SK-N-SH (cell line): ENCODE results near the gene CACNA2D3. TPM values are rescaled to one million over a fixed set of nuclear protein-coding genes. Genes with fewer than 3 reads are reported as not detected.

Source experiments
- CTCF ChIA-PET: fragments of 300-600, 350-600 bp; formaldehyde crosslinking; extraction: SDS; loops from one replicate; lab custom pipeline; 2021; lab: Yijun Ruan, JAX
- POLR2A ChIA-PET: fragments of 350-600 bp; sonication (Branson Sonifier 250); formaldehyde crosslinking; extraction: SDS; loops from one replicate; lab custom pipeline; 2020; ENCODE audit warnings: antibody characterized with exemption, inconsistent platforms; lab: Yijun Ruan, JAX
- DNase-seq: peaks from one replicate; pipeline ENCODE4 v3.0.0; 2012
- H2AFZ ChIP-seq: fragments of 200-600 bp; sonication (generic); 2 replicates; pipeline ENCODE4 v1.8.1; 2016; ENCODE audit warnings: antibody characterized with exemption, mild to moderate bottlenecking, low read depth
- H3F3A ChIP-seq: fragments of 200-600 bp; sonication (generic); replicated peaks from 2 replicates; pipeline ENCODE3; 2016; ENCODE audit warnings: antibody characterized with exemption, mild to moderate bottlenecking; ENCODE audit not compliant: insufficient read depth
- H3K27ac ChIP-seq, 2 experiments: fragments of 200-500 bp in 1 of 2; fragments of 200-600 bp in 1 of 2; sonication (Bioruptor generic) in 1 of 2; sonication (generic), shearing (Covaris generic) in 1 of 2; 2 replicates each; pipeline versions ENCODE4 v1.5.1 to v1.6.1; 2014 to 2016; ENCODE audit warnings: low read depth in 2 of 2, inconsistent platforms in 1 of 2, low read length in 1 of 2, mild to moderate bottlenecking in 1 of 2, mixed read lengths in 1 of 2
- H3K27me3 ChIP-seq: fragments of 200-600 bp; sonication (generic), shearing (Covaris generic); 2 replicates; pipeline ENCODE4 v1.6.1; 2016; ENCODE audit warnings: mixed run types; ENCODE audit not compliant: insufficient read depth
- H3K36me3 ChIP-seq, 2 experiments: fragments of 200-500 bp in 1 of 2; fragments of 200-600 bp in 1 of 2; sonication (Bioruptor generic) in 1 of 2; sonication (generic) in 1 of 2; replicated peaks in 1 of 2; 2 replicates each; pipeline versions ENCODE3 to v1.5.1; 2014 to 2016; ENCODE audit warnings: low read length in 1 of 2, mild to moderate bottlenecking in 1 of 2; ENCODE audit not compliant: insufficient read depth in 2 of 2, control insufficient read depth in 1 of 2
- H3K4me1 ChIP-seq, 2 experiments: fragments of 200-500 bp in 1 of 2; fragments of 200-600 bp in 1 of 2; sonication (Bioruptor generic) in 1 of 2; sonication (generic), shearing (Covaris generic) in 1 of 2; 2 replicates each; pipeline versions ENCODE4 v1.5.1 to v1.6.1; 2014 to 2016; ENCODE audit warnings: low read depth in 1 of 2, low read length in 1 of 2, mixed run types in 1 of 2; ENCODE audit not compliant: insufficient read depth in 2 of 2, control insufficient read depth in 1 of 2
- H3K4me2 ChIP-seq: fragments of 200-600 bp; sonication (generic), shearing (Covaris generic); 2 replicates; pipeline ENCODE4 v1.6.1; 2017; ENCODE audit warnings: mixed run types
- H3K4me3 ChIP-seq, 2 experiments: fragments of 200-500 bp in 1 of 2; fragments of 200-600 bp in 1 of 2; sonication (Bioruptor generic) in 1 of 2; sonication (generic), shearing (Covaris generic) in 1 of 2; 2 replicates each; pipeline versions ENCODE4 v1.5.1 to v1.8.1; 2014 to 2016; ENCODE audit warnings: low read depth in 2 of 2, inconsistent platforms in 1 of 2, low read length in 1 of 2, mild to moderate bottlenecking in 1 of 2, mixed read lengths in 1 of 2, moderate library complexity in 1 of 2
- H3K79me2 ChIP-seq: fragments of 200-600 bp; sonication (generic); 2 replicates; pipeline ENCODE4 v1.8.1; 2017; ENCODE audit warnings: mild to moderate bottlenecking; ENCODE audit not compliant: insufficient read depth
- H3K9ac ChIP-seq: fragments of 200-600 bp; sonication (generic); 2 replicates; pipeline ENCODE4 v1.6.1; 2017; ENCODE audit warnings: mixed run types
- H3K9me2 ChIP-seq: fragments of 200-600 bp; sonication (generic); 2 replicates; pipeline ENCODE4 v1.6.1; 2017; ENCODE audit warnings: mixed run types
- H3K9me3 ChIP-seq: fragments of 200-600 bp; sonication (generic); 2 replicates; pipeline ENCODE4 v1.6.1; 2017; ENCODE audit warnings: mixed run types, mild to moderate bottlenecking, moderate library complexity
- H4K20me1 ChIP-seq: fragments of 200-600 bp; sonication (generic); 2 replicates; pipeline ENCODE4 v1.6.1; 2017; ENCODE audit warnings: mild to moderate bottlenecking, mixed run types; ENCODE audit not compliant: insufficient read depth
- FOSL2 ChIP-seq: IDR thresholded peaks from 2 replicates; pipeline ENCODE4 v1.4.0; 2012; ENCODE audit warnings: low read depth, mild to moderate bottlenecking, moderate library complexity, borderline replicate concordance
- FOXJ3 ChIP-seq: sonication (generic); formaldehyde crosslinking; IDR thresholded peaks from 2 replicates; pipeline ENCODE4 v1.5.1; 2020; ENCODE audit warnings: mild to moderate bottlenecking, missing genetic modification reagents
- FOXM1 ChIP-seq: IDR thresholded peaks from 2 replicates; pipeline ENCODE4 v1.4.0; 2012; ENCODE audit warnings: low read depth, mild to moderate bottlenecking
- MEF2A ChIP-seq: IDR thresholded peaks from 2 replicates; pipeline ENCODE4 v1.4.0; 2012; ENCODE audit warnings: low read depth, borderline replicate concordance
- MXI1 ChIP-seq: IDR thresholded peaks from 2 replicates; pipeline ENCODE4 v1.6.1; 2012; ENCODE audit warnings: mild to moderate bottlenecking, low read depth, low read length, improper control_type of control experiment
- NFIC ChIP-seq: IDR thresholded peaks from 2 replicates; pipeline ENCODE4 v1.4.0; 2012; ENCODE audit warnings: borderline replicate concordance
- NRF1 ChIP-seq: IDR thresholded peaks from 2 replicates; pipeline ENCODE4 v1.6.1; 2012; ENCODE audit warnings: low read depth, mild to moderate bottlenecking, low read length
- POLR2AphosphoS5 ChIP-seq: IDR thresholded peaks from 2 replicates; pipeline ENCODE4 v1.6.1; 2012; ENCODE audit warnings: low read depth, low read length
- RCOR1 ChIP-seq: fragments of 150-350 bp; IDR thresholded peaks from 2 replicates; pipeline ENCODE4 v1.6.1; 2017; ENCODE audit warnings: antibody characterized with exemption, low read length
- RFX5 ChIP-seq: IDR thresholded peaks from 2 replicates; pipeline ENCODE4 v1.6.1; 2012; ENCODE audit warnings: mild to moderate bottlenecking, improper control_type of control experiment, low read length
- RXRA ChIP-seq: IDR thresholded peaks from 2 replicates; pipeline ENCODE4 v1.4.0; 2012; ENCODE audit warnings: low read depth, mild to moderate bottlenecking, borderline replicate concordance
- SIN3A ChIP-seq: IDR thresholded peaks from 2 replicates; pipeline ENCODE4 v1.6.1; 2012; ENCODE audit warnings: low read depth, mild to moderate bottlenecking, low read length, moderate library complexity, borderline replicate concordance
- TCF12 ChIP-seq: IDR thresholded peaks from 2 replicates; pipeline ENCODE4 v1.4.0; 2012
- TEAD4 ChIP-seq: IDR thresholded peaks from 2 replicates; pipeline ENCODE4 v1.4.0; 2012; ENCODE audit warnings: mild to moderate bottlenecking, borderline replicate concordance; ENCODE audit not compliant: insufficient read depth
- WGBS: methylation state at CpG from one replicate; pipeline ENCODE4 v1.1.6; 2017; ENCODE audit warnings: low lambda C conversion rate; 5-methylcytosine and 5-hydroxymethylcytosine counted together
- polyA plus RNA-seq, 3 experiments: library from polyadenylated mRNA; depleted of rRNA; stranded (reverse); fragments of >200 nt; gene quantifications; 2 replicates each; pipeline ENCODE4 v1.2.3, GENCODE V29; 2012
- TF ChIP-seq, protein P1 (sequence below): fragments of 150-350 bp; IDR thresholded peaks from 2 replicates; pipeline ENCODE4 v1.6.1; 2017; ENCODE audit warnings: antibody characterized with exemption, low read length, low read depth, borderline replicate concordance
- TF ChIP-seq, protein P2 (sequence below): fragments of 150-350 bp; IDR thresholded peaks from 2 replicates; pipeline ENCODE4 v1.6.1; 2016; ENCODE audit warnings: mild to moderate bottlenecking, low read depth, low read length
- TF ChIP-seq, protein P3 (sequence below): IDR thresholded peaks from 2 replicates; pipeline ENCODE4; 2012
- TF ChIP-seq, protein P4 (sequence below): IDR thresholded peaks from 2 replicates; pipeline ENCODE4 v1.4.0; 2012; ENCODE audit warnings: low read depth, borderline replicate concordance
- TF ChIP-seq, protein P5 (sequence below): IDR thresholded peaks from 2 replicates; pipeline ENCODE4 v1.6.1; 2012; ENCODE audit warnings: mild to moderate bottlenecking, low read depth, low read length, moderate library complexity
- TF ChIP-seq, protein P6 (sequence below): IDR thresholded peaks from 2 replicates; pipeline ENCODE4 v1.4.0; 2012; ENCODE audit warnings: low read depth

The CACNA2D3 gene
- polyA plus RNA-seq, 1 of the 3 experiments (the other 2 are of a cell fraction), result 0.15 TPM

DNA sequence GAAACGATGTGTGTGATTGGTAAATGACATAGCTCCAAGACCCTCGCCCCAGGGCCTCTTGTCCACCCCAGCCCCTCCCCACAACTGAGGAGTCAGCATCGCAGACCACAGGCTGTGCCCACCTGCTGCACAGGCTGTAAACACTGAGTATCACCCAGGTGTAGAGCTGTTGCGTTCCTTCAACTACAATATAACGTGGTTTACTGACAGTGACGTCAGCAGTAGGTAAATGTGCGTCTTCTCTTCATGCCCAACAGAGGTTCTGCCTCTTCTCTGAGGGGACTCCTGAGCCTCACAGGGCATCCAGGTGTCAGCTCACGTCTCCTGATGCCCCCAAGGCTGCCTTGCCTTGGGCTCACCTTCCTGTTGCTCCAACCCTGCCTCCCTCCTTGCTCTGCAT is 395.1 kb downstream of the CACNA2D3 start (continued):
- TF ChIP-seq FOSL2, result no peak

DNA sequence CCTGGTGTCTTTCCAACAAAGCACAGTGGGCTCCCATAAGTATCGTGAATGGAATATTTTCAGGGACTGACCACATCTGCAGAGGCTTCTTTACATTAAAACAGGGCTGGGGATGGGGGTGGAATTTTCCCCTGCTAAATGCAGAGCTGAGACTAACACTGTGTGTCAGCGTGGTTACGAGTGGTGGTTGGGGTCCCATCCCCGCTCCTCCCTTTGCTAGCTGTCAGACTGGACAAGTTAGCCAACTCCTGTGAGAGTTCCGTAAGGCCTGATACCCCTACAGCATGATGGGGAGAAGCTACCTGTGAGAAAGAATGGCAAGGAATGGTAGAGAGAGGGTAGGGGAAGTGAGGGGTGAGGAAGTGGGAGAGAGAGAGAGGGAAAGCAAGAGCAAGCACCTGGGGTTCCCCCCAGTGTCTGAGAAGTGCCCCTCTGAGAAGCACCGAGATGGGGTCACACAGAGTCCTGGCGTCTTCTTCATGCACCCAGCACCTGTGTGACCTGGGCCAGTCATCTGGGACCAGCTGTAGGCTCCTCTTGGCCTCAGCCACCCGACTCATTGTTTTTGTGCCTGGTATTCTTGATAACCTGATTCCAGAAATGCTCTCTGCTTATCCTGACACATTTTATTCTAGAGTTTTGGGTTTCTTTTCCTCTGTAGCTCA is 395.8 kb downstream of the CACNA2D3 start:
- Histone ChIP-seq H3K79me2 (no peaks in the 10 kb centered on the region), H3K9me2 (no peaks in the 10 kb centered on the region), H3K9ac (no peak overlapping the region), H3K36me3 (no peaks in the 10 kb centered on the region), H2AFZ (no peak overlapping the region), H4K20me1 (no peaks in the 10 kb centered on the region), H3K4me2 (no peak overlapping the region), H3K4me3 (no peak overlapping the region), H3K27me3 (no peaks in the 10 kb centered on the region), H3K27ac (no peak overlapping the region), H3F3A (no peaks in the 10 kb centered on the region), H3K4me1 (peaks cover 0 to 5% of the 10 kb centered on the region in 2 experiments; a peak in 1 of 4 replicates), H3K9me3 (no peaks in the 10 kb centered on the region)
- CTCF ChIA-PET, result interaction anchor here (0.8 to 1.1 kb wide), 2 partner anchors 84 to 371 kb away, joined by 3 read pairs; no protein-coding TSS in a partner anchor
- WGBS, result 28% methylated on average over 8 of the region's 8 CpGs
- DNase-seq, result no peak
- POLR2A ChIA-PET, result no interaction called here
- no peak for TF ChIP-seq MXI1
- TF ChIP-seq RCOR1, result no peak
- TF ChIP-seq MEF2A, result no peak
- TF ChIP-seq RXRA, result no peak
- TF ChIP-seq, protein P1, sequence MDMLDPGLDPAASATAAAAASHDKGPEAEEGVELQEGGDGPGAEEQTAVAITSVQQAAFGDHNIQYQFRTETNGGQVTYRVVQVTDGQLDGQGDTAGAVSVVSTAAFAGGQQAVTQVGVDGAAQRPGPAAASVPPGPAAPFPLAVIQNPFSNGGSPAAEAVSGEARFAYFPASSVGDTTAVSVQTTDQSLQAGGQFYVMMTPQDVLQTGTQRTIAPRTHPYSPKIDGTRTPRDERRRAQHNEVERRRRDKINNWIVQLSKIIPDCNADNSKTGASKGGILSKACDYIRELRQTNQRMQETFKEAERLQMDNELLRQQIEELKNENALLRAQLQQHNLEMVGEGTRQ, result no peak
- no peak for TF ChIP-seq SIN3A
- no peak for TF ChIP-seq RFX5
- TF ChIP-seq, protein P2, sequence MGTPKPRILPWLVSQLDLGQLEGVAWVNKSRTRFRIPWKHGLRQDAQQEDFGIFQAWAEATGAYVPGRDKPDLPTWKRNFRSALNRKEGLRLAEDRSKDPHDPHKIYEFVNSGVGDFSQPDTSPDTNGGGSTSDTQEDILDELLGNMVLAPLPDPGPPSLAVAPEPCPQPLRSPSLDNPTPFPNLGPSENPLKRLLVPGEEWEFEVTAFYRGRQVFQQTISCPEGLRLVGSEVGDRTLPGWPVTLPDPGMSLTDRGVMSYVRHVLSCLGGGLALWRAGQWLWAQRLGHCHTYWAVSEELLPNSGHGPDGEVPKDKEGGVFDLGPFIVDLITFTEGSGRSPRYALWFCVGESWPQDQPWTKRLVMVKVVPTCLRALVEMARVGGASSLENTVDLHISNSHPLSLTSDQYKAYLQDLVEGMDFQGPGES, result no peak
- TF ChIP-seq FOSL2, result no peak
- TF ChIP-seq TEAD4, result no peak
- TF ChIP-seq, protein P3, sequence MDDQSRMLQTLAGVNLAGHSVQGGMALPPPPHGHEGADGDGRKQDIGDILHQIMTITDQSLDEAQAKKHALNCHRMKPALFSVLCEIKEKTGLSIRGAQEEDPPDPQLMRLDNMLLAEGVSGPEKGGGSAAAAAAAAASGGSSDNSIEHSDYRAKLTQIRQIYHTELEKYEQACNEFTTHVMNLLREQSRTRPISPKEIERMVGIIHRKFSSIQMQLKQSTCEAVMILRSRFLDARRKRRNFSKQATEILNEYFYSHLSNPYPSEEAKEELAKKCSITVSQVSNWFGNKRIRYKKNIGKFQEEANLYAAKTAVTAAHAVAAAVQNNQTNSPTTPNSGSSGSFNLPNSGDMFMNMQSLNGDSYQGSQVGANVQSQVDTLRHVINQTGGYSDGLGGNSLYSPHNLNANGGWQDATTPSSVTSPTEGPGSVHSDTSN, result no peak
- TF ChIP-seq, protein P4, sequence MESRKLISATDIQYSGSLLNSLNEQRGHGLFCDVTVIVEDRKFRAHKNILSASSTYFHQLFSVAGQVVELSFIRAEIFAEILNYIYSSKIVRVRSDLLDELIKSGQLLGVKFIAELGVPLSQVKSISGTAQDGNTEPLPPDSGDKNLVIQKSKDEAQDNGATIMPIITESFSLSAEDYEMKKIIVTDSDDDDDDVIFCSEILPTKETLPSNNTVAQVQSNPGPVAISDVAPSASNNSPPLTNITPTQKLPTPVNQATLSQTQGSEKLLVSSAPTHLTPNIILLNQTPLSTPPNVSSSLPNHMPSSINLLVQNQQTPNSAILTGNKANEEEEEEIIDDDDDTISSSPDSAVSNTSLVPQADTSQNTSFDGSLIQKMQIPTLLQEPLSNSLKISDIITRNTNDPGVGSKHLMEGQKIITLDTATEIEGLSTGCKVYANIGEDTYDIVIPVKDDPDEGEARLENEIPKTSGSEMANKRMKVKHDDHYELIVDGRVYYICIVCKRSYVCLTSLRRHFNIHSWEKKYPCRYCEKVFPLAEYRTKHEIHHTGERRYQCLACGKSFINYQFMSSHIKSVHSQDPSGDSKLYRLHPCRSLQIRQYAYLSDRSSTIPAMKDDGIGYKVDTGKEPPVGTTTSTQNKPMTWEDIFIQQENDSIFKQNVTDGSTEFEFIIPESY, result no peak
- no peak for TF ChIP-seq POLR2AphosphoS5
- TF ChIP-seq NRF1, result no peak
- no peak for TF ChIP-seq NFIC
- TF ChIP-seq, protein P5, sequence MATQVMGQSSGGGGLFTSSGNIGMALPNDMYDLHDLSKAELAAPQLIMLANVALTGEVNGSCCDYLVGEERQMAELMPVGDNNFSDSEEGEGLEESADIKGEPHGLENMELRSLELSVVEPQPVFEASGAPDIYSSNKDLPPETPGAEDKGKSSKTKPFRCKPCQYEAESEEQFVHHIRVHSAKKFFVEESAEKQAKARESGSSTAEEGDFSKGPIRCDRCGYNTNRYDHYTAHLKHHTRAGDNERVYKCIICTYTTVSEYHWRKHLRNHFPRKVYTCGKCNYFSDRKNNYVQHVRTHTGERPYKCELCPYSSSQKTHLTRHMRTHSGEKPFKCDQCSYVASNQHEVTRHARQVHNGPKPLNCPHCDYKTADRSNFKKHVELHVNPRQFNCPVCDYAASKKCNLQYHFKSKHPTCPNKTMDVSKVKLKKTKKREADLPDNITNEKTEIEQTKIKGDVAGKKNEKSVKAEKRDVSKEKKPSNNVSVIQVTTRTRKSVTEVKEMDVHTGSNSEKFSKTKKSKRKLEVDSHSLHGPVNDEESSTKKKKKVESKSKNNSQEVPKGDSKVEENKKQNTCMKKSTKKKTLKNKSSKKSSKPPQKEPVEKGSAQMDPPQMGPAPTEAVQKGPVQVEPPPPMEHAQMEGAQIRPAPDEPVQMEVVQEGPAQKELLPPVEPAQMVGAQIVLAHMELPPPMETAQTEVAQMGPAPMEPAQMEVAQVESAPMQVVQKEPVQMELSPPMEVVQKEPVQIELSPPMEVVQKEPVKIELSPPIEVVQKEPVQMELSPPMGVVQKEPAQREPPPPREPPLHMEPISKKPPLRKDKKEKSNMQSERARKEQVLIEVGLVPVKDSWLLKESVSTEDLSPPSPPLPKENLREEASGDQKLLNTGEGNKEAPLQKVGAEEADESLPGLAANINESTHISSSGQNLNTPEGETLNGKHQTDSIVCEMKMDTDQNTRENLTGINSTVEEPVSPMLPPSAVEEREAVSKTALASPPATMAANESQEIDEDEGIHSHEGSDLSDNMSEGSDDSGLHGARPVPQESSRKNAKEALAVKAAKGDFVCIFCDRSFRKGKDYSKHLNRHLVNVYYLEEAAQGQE, result no peak
- TF ChIP-seq TCF12, result no peak
- TF ChIP-seq, protein P6, sequence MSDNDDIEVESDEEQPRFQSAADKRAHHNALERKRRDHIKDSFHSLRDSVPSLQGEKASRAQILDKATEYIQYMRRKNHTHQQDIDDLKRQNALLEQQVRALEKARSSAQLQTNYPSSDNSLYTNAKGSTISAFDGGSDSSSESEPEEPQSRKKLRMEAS, result no peak
- no peak for TF ChIP-seq FOXJ3
- no peak for TF ChIP-seq FOXM1
